Raji (cell line): ENCODE results near the gene ALPK3.

Source experiments
- POLR2A ChIP-seq: IDR thresholded peaks from 2 replicates; pipeline ENCODE4 v1.6.1; 2011; ENCODE audit warnings: low read depth, low read length, control low read depth; ENCODE audit not compliant: insufficient read depth

The ALPK3 gene

DNA sequence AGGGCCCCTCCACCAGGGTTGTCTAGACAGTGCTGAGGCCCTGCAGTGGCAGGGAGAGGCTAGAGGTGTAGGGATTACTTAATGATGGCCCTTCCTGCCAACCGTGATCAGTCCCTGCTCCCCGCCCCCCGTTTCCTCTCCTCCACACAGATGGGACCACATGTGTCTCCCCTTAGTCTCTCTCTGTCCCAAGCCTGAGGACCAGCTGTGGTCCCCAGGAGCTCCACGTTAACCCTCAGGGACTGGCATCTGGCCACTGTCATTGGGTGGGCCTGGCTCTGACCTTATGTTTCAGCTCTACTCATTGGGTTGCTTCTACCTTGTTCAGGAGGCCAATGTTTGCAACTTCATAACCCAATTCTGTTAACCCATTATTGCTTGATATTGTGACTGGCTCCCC lies 6.0 kb upstream of the ALPK3 start:
- TF ChIP-seq POLR2A = no peak

DNA sequence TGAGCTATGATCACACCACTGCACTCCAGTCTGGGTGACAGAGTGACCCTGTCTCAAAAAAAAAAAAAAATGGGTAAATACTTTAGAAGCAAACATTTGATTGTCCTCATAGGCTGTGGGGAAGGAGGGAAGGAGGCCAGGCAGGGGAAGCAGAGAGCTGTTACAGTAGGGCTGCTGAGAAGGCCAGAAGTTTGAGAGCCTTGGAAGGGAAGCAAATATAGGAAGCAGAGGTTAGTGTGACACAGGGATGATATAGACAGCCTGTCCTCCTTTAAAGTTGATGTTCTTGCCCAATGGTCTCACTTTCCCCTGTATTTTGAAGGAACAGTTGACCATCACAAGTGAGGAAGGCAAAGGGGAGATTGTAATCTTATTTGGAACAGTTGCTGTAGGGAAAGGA lies 5.3 kb upstream of the ALPK3 start:
- no peak for TF ChIP-seq POLR2A

DNA sequence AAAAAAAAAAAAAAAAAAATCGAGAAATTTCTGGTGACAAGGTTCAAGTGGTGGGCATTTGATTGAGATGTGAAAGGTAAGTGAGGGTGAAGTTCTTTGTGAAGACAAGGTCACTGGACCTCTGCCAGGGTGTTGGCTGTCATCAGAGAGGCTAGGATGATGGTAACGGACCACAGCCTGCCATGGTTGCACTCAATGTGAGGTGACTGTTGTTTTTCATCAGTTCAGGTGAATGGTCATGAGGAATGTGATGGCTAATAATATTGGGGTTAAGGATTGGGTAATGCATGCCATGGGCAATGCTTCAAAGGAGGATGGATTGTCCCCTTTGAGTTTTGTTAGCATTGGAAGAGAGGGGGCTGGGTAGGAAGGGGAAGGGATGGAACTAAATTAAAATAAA lies 4.3 kb upstream of the ALPK3 start:
- no peak for TF ChIP-seq POLR2A

DNA sequence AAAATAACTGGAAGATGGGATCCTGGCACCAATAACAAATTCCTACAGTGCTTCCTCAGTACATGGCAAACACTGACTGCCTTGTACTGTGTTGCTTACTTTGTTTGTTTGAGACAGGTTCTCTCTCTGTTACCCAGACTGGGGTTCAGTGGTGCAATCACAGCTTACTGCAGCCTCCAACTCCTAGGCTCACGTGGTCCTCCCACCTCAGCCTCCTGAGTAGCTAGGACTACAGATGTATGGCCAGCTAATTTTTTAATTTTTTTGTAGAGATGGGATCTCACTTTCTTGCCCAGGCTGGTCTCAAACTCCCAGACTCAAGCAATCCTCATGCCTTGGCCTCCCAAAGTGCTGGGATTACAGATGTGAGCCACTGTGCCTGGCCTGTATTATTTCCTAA lies 3.7 kb upstream of the ALPK3 start:
- no peak for TF ChIP-seq POLR2A

- no peak for TF ChIP-seq POLR2A
Observed at GRCh38 chr15:84813931-84814330, 3.2 kb upstream of the ALPK3 start.

DNA sequence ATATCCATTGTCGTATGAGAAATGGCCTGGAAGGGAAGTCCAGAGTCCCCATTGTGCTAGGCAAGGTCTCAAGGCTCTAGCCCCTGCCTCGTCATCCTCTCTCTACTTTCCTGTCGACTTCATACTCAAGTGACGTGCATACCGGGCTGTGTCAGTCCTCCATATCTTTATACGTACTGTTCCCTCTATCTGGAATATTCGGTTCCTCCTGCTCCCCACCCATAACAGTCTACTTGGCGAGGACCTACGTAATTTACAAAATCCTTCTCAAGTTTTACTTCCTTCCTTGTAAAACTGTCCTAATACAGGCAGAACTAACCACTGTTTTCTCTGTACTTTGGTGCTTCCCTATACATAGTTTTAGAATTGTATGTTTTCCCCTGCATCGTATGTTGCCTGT lies 2.2 kb upstream of the ALPK3 start:
- no peak for TF ChIP-seq POLR2A

- no peak for TF ChIP-seq POLR2A
Observed at GRCh38 chr15:84817466-84818081, 418 bp downstream of the ALPK3 start.

GRCh38 chr15:84818261-84819131 lies 1.3 kb downstream of the ALPK3 start:
- TF ChIP-seq POLR2A = no peak

DNA sequence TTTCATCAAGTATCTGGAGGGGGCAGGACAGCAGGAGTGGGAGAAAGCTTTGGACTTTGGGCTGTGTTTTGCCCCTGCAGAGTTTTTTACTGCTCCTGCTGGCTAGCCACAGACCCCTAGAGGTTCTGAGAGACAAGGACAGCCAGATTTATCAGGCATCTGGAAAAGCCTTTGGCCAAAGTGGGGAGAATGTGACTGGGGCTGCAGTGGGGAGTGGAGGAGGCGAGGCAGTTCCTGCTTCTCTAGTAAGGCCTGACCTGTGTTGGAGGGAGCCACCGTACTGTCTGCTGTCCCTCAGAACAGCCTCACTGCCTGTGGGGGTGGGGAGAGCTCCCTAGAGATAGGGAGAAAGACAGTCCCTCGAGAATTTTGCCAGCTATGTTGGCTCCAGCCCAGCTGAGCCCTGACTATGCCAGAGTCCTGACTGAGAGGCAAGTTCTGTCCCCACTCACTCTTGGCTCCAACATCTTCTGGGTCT lies 2.2 kb downstream of the ALPK3 start:
- TF ChIP-seq POLR2A = no peak

GRCh38 chr15:84819791-84820190 lies 2.6 kb downstream of the ALPK3 start:
- no peak for TF ChIP-seq POLR2A

- no peak for TF ChIP-seq POLR2A
Observed at GRCh38 chr15:84821501-84822021, 4.4 kb downstream of the ALPK3 start.

GRCh38 chr15:84822653-84823281 lies 5.6 kb downstream of the ALPK3 start:
- TF ChIP-seq POLR2A = no peak

DNA sequence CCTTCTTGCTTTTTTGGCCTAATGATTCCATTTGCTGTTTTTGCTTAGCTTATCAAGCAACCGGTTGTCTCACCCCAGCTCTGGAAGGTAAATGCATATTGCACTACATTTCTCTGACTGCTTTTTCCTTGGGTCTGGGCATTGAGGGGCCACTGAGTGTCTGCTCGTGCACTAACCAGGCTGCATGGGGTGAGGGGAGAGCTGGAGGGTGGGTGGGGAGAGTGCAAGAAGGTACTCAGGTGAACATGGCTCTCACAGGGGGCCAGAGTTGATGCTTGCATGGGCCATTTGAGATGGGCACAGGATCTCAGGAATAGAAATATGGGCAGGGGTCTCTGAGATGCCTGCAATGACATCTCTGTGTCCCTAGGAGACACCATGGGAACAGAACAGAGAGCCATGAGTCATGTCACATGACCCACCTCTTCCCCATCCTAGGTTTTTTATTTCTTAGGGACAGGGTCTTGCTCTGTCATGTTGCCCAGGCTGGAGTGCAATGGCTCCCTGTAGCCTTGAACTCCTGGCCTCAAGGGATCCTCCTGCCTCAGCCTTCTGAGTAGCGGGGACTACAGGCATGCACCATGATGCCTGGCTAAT lies 6.2 kb downstream of the ALPK3 start:
- TF ChIP-seq POLR2A = no peak

DNA sequence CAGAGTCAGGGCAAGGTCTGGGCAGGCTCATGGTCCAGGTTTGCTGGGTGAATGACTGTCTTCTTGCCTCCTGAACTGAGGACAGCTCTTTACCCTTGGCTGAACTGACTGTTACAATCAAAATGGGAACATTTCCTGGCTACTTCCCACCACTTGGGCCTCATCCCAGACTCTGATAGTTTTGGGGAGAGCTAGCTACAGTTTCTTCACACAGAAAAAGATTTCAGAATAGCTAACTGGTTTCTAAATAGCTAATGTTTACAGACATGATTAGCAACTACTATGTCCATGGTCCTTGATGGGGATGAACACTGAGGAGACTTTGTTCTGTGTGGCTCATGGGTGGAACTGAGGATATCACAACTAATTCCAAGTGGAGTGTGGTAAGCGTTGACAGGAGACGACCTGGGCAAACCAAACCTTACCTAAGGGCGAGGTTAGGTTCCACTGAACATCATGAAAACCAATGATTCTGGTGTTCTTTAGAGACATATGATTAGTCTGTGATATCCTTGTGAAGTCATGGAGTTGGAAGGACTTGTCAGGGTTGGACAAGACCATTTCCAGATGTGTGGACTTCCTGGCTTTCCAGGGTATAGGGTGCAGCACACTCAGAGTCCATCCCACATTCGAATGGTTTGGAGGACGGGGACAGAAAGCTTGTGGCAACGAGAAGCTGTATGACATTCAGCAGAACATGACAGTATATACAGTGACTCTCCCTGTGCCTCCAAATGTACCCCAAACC lies 7.3 kb downstream of the ALPK3 start:
- TF ChIP-seq POLR2A = no peak
